H1 (cell line): Measurements from ENCODE around the gene RERG. TPM values are rescaled to one million over a fixed set of nuclear protein-coding genes. Genes with fewer than 3 reads are reported as not detected.

Source experiments
- CTCF ChIA-PET: fragments of 300-600 bp; sonication (Branson Sonifier 250); formaldehyde crosslinking; loops from one replicate; lab custom pipeline; 2021; ENCODE audit not compliant: partially characterized antibody; lab: Charles Lee
- POLR2A ChIA-PET: fragments of 300-600 bp; sonication (Branson Sonifier 250); formaldehyde crosslinking; loops from one replicate; lab custom pipeline; 2021; ENCODE audit warnings: inconsistent platforms; ENCODE audit not compliant: partially characterized antibody; lab: Charles Lee
- DNase-seq, 2 experiments: peaks; one replicate each; pipeline versions ENCODE4 v3.0.0 to v3.0.0-alpha.2; 2010 to 2022; ENCODE audit warnings: low spot score in 2 of 2, low read depth in 1 of 2, mixed read lengths in 1 of 2
- FAIRE-seq: peaks from 2 replicates; lab custom pipeline; 2011; peaks lifted over from hg19 to GRCh38; lab: Jason Lieb, UNC
- H2AFZ ChIP-seq: 2 replicates; pipeline ENCODE4 v1.8.1; 2012; ENCODE audit warnings: low read length, inconsistent platforms
- H2AK5ac ChIP-seq: 2 replicates; pipeline ENCODE4 v1.6.1; 2013; ENCODE audit warnings: low read depth, low read length
- H2BK120ac ChIP-seq: replicated peaks from 2 replicates; pipeline ENCODE3; 2013; ENCODE audit warnings: low read depth, low read length, inconsistent platforms
- H2BK12ac ChIP-seq: 2 replicates; pipeline ENCODE4 v1.6.1; 2013; ENCODE audit warnings: low read depth, low read length
- H2BK15ac ChIP-seq: 2 replicates; pipeline ENCODE4 v1.6.1; 2013; ENCODE audit warnings: low read length
- H2BK20ac ChIP-seq: 2 replicates; pipeline ENCODE4 v1.6.1; 2013; ENCODE audit warnings: low read length
- H2BK5ac ChIP-seq: 2 replicates; pipeline ENCODE4 v1.6.1; 2013; ENCODE audit warnings: low read depth, low read length
- H3K14ac ChIP-seq: 2 replicates; pipeline ENCODE4 v1.6.1; 2013; ENCODE audit warnings: inconsistent platforms; ENCODE audit not compliant: insufficient read length
- H3K18ac ChIP-seq: 2 replicates; pipeline ENCODE4 v1.6.1; 2013; ENCODE audit warnings: low read length; ENCODE audit errors: extremely low read depth
- H3K23ac ChIP-seq: 2 replicates; pipeline ENCODE4 v1.6.1; 2013; ENCODE audit warnings: inconsistent platforms; ENCODE audit not compliant: insufficient read length
- H3K23me2 ChIP-seq: 2 replicates; pipeline ENCODE4 v1.6.1; 2013; ENCODE audit warnings: low read depth, low read length
- H3K27ac ChIP-seq: 2 replicates; pipeline ENCODE4 v1.6.1; 2011; ENCODE audit warnings: low read depth, low read length, inconsistent platforms
- H3K27me3 ChIP-seq, 4 experiments: replicated peaks in 1 of 4; 1 replicate in 1 of 4; 2 replicates in 3 of 4; pipeline versions ENCODE4 v1.6.1 to v1.8.1; 2011 to 2013; ENCODE audit warnings: low read length in 3 of 4, mild to moderate bottlenecking in 3 of 4, inconsistent platforms in 2 of 4, mixed read lengths in 2 of 4, moderate library complexity in 1 of 4; ENCODE audit not compliant: control insufficient read depth in 3 of 4, insufficient read depth in 3 of 4; ENCODE audit errors: extremely low read depth in 1 of 4
- H3K36me3 ChIP-seq, 4 experiments: 2 replicates each; pipeline versions ENCODE4 v1.6.1 to v1.8.1; 2011 to 2013; ENCODE audit warnings: mild to moderate bottlenecking in 4 of 4, low read length in 3 of 4, moderate library complexity in 2 of 4, control low read depth in 1 of 4, inconsistent platforms in 1 of 4; ENCODE audit not compliant: insufficient read depth in 4 of 4, control insufficient read depth in 2 of 4
- H3K4ac ChIP-seq: replicated peaks from 2 replicates; pipeline ENCODE3; 2013; ENCODE audit warnings: low read length, low read depth, mixed read lengths, inconsistent platforms; ENCODE audit not compliant: insufficient read length
- H3K4me1 ChIP-seq, 4 experiments: replicated peaks in 1 of 4; 1 replicate in 1 of 4; 2 replicates in 3 of 4; pipeline versions ENCODE4 v1.6.1 to v1.8.1; 2011 to 2013; ENCODE audit warnings: low read length in 3 of 4, inconsistent platforms in 2 of 4, mixed read lengths in 1 of 4; ENCODE audit not compliant: insufficient read depth in 4 of 4, control insufficient read depth in 3 of 4
- H3K4me2 ChIP-seq, 2 experiments: 2 replicates each; pipeline versions ENCODE4 v1.6.1 to v1.8.1; 2011 to 2013; ENCODE audit warnings: low read depth in 2 of 2, low read length in 2 of 2, control low read depth in 1 of 2, inconsistent platforms in 1 of 2, mild to moderate bottlenecking in 1 of 2; ENCODE audit not compliant: insufficient read depth in 1 of 2
- H3K4me3 ChIP-seq, 4 experiments: fragments of 200-600, 300-600 bp in 1 of 4; sonication (generic), shearing (Covaris generic), sonication (Bioruptor Twin) in 1 of 4; 2 replicates each; pipeline versions ENCODE4 v1.5.1 to v1.8.1; 2011 to 2016; ENCODE audit warnings: low read length in 4 of 4, low read depth in 3 of 4, control low read depth in 2 of 4, inconsistent platforms in 2 of 4, mild to moderate bottlenecking in 2 of 4, mixed read lengths in 1 of 4, moderate library complexity in 1 of 4; ENCODE audit not compliant: insufficient read depth in 2 of 4; ENCODE audit errors: extremely low read depth in 1 of 4
- H3K56ac ChIP-seq: replicated peaks from 2 replicates; pipeline ENCODE3; 2013; ENCODE audit warnings: low read depth, mild to moderate bottlenecking, mixed read lengths, low read length, inconsistent platforms; ENCODE audit not compliant: insufficient read length
- H3K79me1 ChIP-seq: 2 replicates; pipeline ENCODE4 v1.6.1; 2013; ENCODE audit warnings: low read depth, low read length, control low read depth
- H3K79me2 ChIP-seq, 2 experiments: 2 replicates each; pipeline versions ENCODE4 v1.6.1 to v1.8.1; 2012 to 2013; ENCODE audit warnings: low read length in 2 of 2, mild to moderate bottlenecking in 2 of 2, inconsistent platforms in 1 of 2; ENCODE audit not compliant: insufficient read depth in 2 of 2, control insufficient read depth in 1 of 2
- H3K9ac ChIP-seq, 4 experiments: replicated peaks in 1 of 4; 1 replicate in 1 of 4; 2 replicates in 3 of 4; pipeline versions ENCODE4 v1.6.1 to v1.8.1; 2011 to 2013; ENCODE audit warnings: low read depth in 3 of 4, low read length in 3 of 4, control low read depth in 2 of 4, mild to moderate bottlenecking in 2 of 4, moderate library complexity in 2 of 4, inconsistent platforms in 1 of 4; ENCODE audit errors: extremely low read depth in 1 of 4
- H3K9me3 ChIP-seq, 2 experiments: 2 replicates each; pipeline versions ENCODE4 v1.6.1 to v1.8.1; 2012 to 2013; ENCODE audit warnings: mild to moderate bottlenecking in 2 of 2, moderate library complexity in 2 of 2, control low read depth in 1 of 2, inconsistent platforms in 1 of 2, low read depth in 1 of 2, low read length in 1 of 2, mixed read lengths in 1 of 2; ENCODE audit not compliant: insufficient read depth in 2 of 2
- H4K20me1 ChIP-seq, 2 experiments: replicated peaks in 1 of 2; 2 replicates each; pipeline versions ENCODE3 to v1.8.1; 2011 to 2013; ENCODE audit warnings: inconsistent platforms in 2 of 2, low read length in 2 of 2, mild to moderate bottlenecking in 1 of 2; ENCODE audit not compliant: insufficient read depth in 2 of 2, control insufficient read depth in 1 of 2
- H4K5ac ChIP-seq: 2 replicates; pipeline ENCODE4 v1.6.1; 2013; ENCODE audit warnings: low read length, low read depth, mixed read lengths, inconsistent platforms; ENCODE audit not compliant: insufficient read length
- H4K8ac ChIP-seq: 2 replicates; pipeline ENCODE4 v1.8.0; 2013; ENCODE audit warnings: mild to moderate bottlenecking, moderate library complexity, low read length, inconsistent platforms; ENCODE audit not compliant: insufficient read depth; ENCODE audit errors: extremely low read depth
- H4K91ac ChIP-seq: replicated peaks from 2 replicates; pipeline ENCODE3; 2013; ENCODE audit warnings: low read length, mixed read lengths, inconsistent platforms; ENCODE audit not compliant: insufficient read length
- HDAC2 ChIP-seq, 2 experiments: fragments of 300-600 bp in 1 of 2; sonication (generic) in 1 of 2; IDR thresholded peaks; 2 replicates each; pipeline ENCODE4 v1.6.1; 2011 to 2012; ENCODE audit warnings: low read depth in 2 of 2, low read length in 2 of 2, mild to moderate bottlenecking in 2 of 2, moderate library complexity in 2 of 2, borderline replicate concordance in 1 of 2, inconsistent platforms in 1 of 2
- WGBS, 2 experiments: shearing (Covaris generic) in 1 of 2; methylation state at CpG; one replicate each; pipeline versions ENCODE4 v1.1.6 to v1.1.7; 2013 to 2015; ENCODE audit warnings: low lambda C conversion rate in 2 of 2, mixed read lengths in 2 of 2, inconsistent platforms in 1 of 2, low coverage in 1 of 2, missing lambda C conversion rate in 1 of 2; ENCODE audit not compliant: insufficient replicate concordance in 2 of 2, insufficient coverage in 1 of 2, insufficient read length in 1 of 2; ENCODE audit errors: extremely low coverage in 1 of 2, missing lambda C conversion rate in 1 of 2; 5-methylcytosine and 5-hydroxymethylcytosine counted together
- polyA plus RNA-seq, 7 experiments: library from polyadenylated mRNA; depleted of rRNA in 3 of 7; stranded (reverse) in 5 of 7; unstranded in 2 of 7; fragments of >200 nt in 5 of 7; fragments of 200-250 nt in 2 of 7; gene quantifications; 1 replicate in 5 of 7; 2 replicates in 1 of 7; 4 replicates in 1 of 7; pipeline versions ENCODE4 v1.2.1 to v1.2.3, GENCODE V29; 2011 to 2013; ENCODE audit warnings: missing spikeins in 2 of 7, mixed read lengths in 2 of 7
- total RNA-seq: library from RNA; stranded (reverse); fragmentation: NEBNext Ultra II Directional; extraction: Animal tissue kit (Norgen Biotek cat#: 25700); gene quantifications from 2 replicates; pipeline ENCODE4 v1.2.1, GENCODE V29; 2021

The RERG gene
- total and polyA plus RNA-seq, 2 of the 8 experiments (the other 6 are each of a cell fraction or from before 2014, with no cell fraction given) = 0.12 to 0.86 TPM

- Histone ChIP-seq H2AK5ac (no peak overlapping the region; the same call in 1 of the 2 replicates), H3K23ac (no peak overlapping the region), H4K8ac (no peak overlapping the region), H3K36me3 (no peaks in the 10 kb centered on the region), H4K91ac (no peak overlapping the region), H3K56ac (no peak overlapping the region), H3K23me2 (peaks cover 6% of the 10 kb centered on the region), H3K9me3 (no peaks in the 10 kb centered on the region), H3K18ac (no peak overlapping the region), H3K4me2 (no peak overlapping the region), H2AFZ (no peak overlapping the region), H2BK20ac (no peak overlapping the region), H3K79me2 (no peaks in the 10 kb centered on the region), H4K5ac (no peak overlapping the region), H3K9ac (no peak overlapping the region), H3K4me3 (no peak overlapping the region), H4K20me1 (no peaks in the 10 kb centered on the region), H3K27ac (no peak overlapping the region), H2BK120ac (no peak overlapping the region), H2BK15ac (no peak overlapping the region), H3K4ac (no peak overlapping the region), H3K27me3 (no peaks in the 10 kb centered on the region; a peak in 1 of 7 replicates), H2BK5ac (no peak overlapping the region), H3K79me1 (no peaks in the 10 kb centered on the region), H3K4me1 (peaks cover 0 to 3% (median 1%) of the 10 kb centered on the region in 4 experiments; a peak in 3 of 7 replicates), H2BK12ac (no peak overlapping the region), H3K14ac (no peak overlapping the region)
- ChIA-PET POLR2A (no interaction called here), CTCF (interaction anchor here (1.2 to 3.5 kb wide), 7 partner anchors 8 to 66 kb away, joined by 3 to 15 read pairs (median 4); no protein-coding TSS in a partner anchor)
- DNase-seq (no peak), FAIRE-seq (no peak)
- WGBS, 2 experiments = 79% methylated on average over 5 of the region's 5 CpGs; no CpG with 5 or more reads in 1 of the 2 experiments
- no peak for TF ChIP-seq HDAC2 (IDR thresholded peaks at IDR 0.05; ENCODE audit: borderline replicate concordance in 1 of 2, low read depth in 2 of 2, low read length in 2 of 2)
These were observed 5.0 kb downstream of the RERG start for GRCh38 chr12:15216036-15216889.
